Epithelial cell of esophagus (primary cell): Measurements from ENCODE around the gene SPACA4.

ENCODE experiments used
- DNase-seq: peaks from one replicate; pipeline ENCODE4 v3.0.0; 2010; ENCODE audit warnings: low read depth
- H3K4me3 ChIP-seq: 2 replicates; pipeline ENCODE4 v1.5.1; 2011; ENCODE audit warnings: mild to moderate bottlenecking, low read length, control low read depth
- TF ChIP-seq, protein P1 (sequence below): IDR thresholded peaks from 2 replicates; pipeline ENCODE4 v1.5.1; 2011; ENCODE audit warnings: low read depth, mild to moderate bottlenecking, low read length, control low read depth, inconsistent platforms; ENCODE audit not compliant: insufficient read depth; ENCODE audit errors: missing control alignments

Gene SPACA4

DNA sequence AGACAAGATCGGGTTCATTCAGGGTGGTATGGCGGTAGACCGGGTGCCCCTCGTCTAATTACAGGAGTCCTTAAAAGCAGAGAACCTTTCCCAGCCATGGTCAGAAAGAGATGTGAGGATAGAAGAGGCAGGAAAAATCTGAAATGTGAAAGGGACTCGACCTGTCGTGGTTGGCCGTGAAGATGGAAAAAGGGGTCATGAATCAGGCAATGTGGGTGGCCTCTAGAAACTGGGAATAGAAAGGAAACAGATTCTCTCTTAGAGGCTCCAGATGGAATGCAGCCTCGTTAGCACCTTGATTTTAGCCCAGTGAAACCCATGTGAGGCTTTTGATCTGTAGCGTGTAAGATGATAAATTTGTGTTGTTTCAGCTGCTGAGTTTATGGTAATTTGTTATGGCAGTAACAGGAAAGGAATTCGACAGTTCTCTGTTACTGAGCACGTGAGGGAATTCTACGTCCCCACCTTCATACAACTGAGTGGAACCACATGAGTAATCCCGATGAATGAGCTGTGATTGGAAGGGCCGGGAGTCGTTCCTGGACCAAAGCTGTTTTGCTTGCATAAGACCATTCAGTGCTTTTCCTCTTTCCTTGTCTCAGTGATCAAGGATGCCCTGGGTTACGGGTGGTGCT lies 50.4 kb downstream of the SPACA4 start:
- peak; percentile 95 for DNase-seq
- no peak overlapping the region for H3K4me3 ChIP-seq

More for the DNA sequence above, 50.4 kb downstream of the SPACA4 start:
- TF ChIP-seq, protein P1, sequence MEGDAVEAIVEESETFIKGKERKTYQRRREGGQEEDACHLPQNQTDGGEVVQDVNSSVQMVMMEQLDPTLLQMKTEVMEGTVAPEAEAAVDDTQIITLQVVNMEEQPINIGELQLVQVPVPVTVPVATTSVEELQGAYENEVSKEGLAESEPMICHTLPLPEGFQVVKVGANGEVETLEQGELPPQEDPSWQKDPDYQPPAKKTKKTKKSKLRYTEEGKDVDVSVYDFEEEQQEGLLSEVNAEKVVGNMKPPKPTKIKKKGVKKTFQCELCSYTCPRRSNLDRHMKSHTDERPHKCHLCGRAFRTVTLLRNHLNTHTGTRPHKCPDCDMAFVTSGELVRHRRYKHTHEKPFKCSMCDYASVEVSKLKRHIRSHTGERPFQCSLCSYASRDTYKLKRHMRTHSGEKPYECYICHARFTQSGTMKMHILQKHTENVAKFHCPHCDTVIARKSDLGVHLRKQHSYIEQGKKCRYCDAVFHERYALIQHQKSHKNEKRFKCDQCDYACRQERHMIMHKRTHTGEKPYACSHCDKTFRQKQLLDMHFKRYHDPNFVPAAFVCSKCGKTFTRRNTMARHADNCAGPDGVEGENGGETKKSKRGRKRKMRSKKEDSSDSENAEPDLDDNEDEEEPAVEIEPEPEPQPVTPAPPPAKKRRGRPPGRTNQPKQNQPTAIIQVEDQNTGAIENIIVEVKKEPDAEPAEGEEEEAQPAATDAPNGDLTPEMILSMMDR, result no peak
